A673 (cell line): ENCODE results near the gene LEFTY2.

ENCODE experiments used
- CTCF ChIP-seq: fragments of 300-800, 200-600 bp; sonication (generic); conservative IDR thresholded peaks from 2 replicates; pipeline ENCODE4 v1.5.1; 2017; ENCODE audit warnings: low read depth, mild to moderate bottlenecking, antibody characterized with exemption, low read length, moderate library complexity, mixed read lengths
- EZH2 ChIP-seq: fragments of 200-600 bp; sonication (generic); IDR thresholded peaks from 2 replicates; pipeline ENCODE4 v1.6.1; 2017; ENCODE audit warnings: borderline replicate concordance, low read depth, mild to moderate bottlenecking, mixed read lengths, antibody characterized with exemption, low read length; ENCODE audit not compliant: poor library complexity, severe bottlenecking

GRCh38 chr1:225899044-225899925, 41.7 kb downstream of the LEFTY2 start:
- TF ChIP-seq EZH2 (no peak), CTCF (no peak)
